Fibroblast of skin of back (primary cell): ENCODE data around the gene SEMA5B.
A peak's percentile ranks its signal among the peaks of the same experiment; 100 is the strongest.

Experiments
- DNase-seq: peaks from one replicate; pipeline ENCODE4 v3.0.0-alpha.2; 2013

Gene SEMA5B

GRCh38 chr3:122942239-122942638 is 85.3 kb downstream of the SEMA5B start:
- DNase-seq = no peak

DNA sequence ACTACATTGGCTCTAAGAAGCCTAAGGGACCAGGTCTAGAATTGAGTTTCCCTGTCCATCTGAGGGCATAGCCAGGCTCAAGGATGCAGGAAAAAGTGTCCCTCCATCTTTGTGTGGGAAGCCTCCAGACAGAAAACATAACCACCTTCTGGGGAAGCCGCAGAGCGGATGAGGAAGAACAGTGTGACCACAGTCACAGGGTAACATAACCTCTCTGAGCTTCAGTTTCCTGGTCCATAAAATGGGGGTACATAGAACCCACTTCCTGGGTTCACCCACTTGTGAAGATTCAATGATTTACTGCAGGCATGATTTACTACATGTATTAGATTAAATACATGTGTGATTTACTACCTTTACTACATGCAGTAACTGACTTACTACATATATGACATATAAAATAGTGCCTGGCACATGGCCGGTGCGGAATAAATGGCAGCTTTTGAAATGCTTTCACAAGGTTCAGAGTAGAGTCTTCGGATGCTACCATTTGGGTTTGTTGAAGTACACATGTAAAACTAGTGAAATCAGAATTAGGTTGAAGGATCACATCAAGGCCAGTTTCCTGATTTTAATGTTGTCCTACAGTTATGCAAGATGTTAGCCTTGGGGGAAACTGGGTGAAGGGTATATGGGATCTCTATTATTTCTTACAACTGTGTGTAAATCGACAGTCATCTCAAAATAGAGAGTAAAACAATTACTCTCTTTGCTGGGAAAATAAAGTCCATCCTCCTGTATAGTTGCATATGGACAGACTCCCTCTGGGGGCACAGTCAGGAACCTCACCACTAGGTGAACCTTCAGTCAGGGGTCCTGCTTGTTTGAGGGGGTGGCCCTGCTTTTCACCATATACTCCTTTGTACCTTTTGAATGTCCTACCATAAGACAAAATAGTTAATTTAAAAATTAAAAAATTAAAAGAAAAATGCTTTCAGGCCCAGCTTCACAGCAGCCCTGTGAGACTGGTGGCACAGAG is 86.0 kb downstream of the SEMA5B start:
- DNase-seq = no peak

- DNase-seq = peak; percentile 26
Observed at GRCh38 chr3:122940628-122941086, 86.9 kb downstream of the SEMA5B start.

GRCh38 chr3:122938783-122939425 is 88.7 kb downstream of the SEMA5B start:
- no peak for DNase-seq

DNA sequence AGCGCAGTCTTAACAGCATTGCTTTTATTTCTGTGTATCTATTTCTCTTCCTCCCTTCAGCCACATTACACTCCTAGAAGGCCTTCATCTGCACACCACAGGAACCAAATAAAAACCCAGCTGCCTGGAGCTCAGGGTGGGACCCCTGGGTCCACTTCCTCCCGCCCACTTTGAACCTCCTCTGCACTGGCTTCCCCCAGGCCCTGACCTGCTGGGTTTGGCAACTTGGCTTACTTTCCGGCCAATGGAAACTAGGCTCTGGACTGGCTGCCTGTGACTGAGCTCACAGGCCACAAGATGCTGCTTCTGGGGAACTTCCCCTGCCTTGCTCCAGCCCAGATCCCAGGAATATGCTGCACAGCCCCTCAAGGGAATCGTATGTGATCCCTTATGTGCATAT is 89.8 kb downstream of the SEMA5B start:
- no peak for DNase-seq

- no peak for DNase-seq
Observed at GRCh38 chr3:122936986-122937385, 90.6 kb downstream of the SEMA5B start.

- DNase-seq = no peak
Observed at GRCh38 chr3:122936335-122936734, 91.2 kb downstream of the SEMA5B start.

GRCh38 chr3:122934251-122934650 is 93.3 kb downstream of the SEMA5B start:
- DNase-seq = no peak

DNA sequence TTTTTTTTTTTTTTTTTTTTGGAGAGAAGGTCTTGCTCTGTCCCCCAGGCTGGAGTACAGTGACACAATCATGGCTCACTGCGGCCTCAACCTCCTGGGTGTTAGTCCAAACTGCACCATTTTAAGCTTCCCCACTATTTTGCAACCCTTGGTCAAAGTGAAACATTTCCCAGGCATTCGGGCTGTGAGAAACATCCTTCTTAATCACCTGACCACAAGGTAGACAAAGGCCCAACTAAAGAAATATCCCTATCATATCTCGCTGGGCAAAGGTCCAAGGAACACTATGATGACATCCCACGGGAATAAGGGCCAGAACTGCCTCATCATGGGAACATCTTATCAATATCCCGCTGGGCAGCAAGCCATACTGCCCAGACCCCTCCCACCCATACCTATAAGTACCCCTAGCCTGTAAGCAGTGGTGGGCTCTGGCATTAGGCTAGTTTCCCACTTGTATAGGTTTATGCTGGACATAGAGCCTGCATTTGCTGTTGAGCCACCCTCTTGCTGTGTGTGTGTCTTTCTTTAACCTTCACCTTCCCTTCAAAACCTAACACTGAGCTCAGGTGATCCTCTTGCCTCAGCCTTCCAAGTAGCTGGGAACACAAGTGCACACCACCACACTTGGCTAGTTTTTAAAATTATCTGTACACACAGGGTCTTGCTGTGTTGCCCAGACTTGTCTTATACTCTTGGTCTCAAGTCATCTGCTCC is 95.2 kb downstream of the SEMA5B start:
- DNase-seq = no peak

DNA sequence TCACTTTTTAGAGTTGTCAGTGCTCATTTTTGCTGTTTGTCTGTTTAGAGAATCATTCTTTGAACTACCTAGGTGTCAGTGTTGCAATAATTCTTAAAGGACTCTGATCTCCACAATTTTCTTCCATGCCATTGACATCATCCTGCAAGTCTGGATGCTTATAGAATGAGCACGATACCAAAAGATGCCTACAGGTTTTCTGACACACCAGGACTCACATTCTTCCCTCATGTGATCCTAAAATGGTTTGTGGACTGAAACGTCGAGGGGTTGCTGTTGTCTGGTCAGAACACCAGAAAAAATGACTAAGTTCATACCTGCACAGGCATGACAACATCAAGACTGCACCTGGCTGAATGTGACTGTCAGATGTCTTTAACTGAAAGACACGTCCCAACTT is 95.9 kb downstream of the SEMA5B start:
- no peak for DNase-seq

DNA sequence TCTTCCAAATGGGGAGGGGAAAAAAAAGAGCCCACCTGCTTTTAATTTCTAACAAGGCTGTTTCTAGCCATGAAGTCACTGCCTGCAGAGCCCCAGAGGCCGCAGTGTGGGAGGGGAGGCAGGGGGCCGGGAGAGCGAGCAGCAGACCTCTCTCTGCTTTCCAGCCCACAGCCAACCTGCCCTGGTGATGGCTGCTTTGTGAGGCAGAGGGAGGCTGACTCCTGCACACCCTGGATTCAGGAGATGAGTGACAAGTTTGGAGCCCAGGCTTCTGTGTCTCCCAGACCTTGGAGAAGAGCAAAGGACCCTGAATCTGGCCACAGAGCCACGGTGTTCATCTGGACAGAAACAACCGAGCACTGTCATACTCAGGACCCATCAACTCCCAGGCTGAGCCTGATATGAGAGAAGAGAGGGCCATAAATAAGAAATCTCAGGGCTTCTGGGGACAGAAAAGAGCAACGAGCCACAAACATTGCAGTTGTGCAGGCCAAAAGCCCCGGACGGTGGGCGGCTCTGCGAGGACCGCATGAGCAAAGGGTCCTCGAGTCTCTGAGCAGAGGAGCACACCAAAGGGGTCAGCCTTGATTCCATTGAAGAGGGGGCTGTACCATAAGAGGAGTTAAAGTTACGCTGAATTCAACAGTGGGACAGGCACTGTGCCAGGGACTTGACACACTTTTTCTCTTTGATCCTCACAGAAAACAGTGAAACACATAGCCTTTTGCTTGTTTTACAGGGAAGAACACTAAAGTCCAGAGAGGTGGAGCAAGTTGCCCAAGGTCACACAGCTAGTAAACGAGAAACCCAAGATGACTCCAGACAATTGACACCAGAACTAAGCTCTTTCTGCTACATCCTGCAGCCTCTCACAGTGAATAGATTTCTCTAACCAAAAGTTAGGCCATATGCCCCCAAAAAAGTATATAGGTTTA is 97.2 kb downstream of the SEMA5B start:
- DNase-seq = no peak

DNA sequence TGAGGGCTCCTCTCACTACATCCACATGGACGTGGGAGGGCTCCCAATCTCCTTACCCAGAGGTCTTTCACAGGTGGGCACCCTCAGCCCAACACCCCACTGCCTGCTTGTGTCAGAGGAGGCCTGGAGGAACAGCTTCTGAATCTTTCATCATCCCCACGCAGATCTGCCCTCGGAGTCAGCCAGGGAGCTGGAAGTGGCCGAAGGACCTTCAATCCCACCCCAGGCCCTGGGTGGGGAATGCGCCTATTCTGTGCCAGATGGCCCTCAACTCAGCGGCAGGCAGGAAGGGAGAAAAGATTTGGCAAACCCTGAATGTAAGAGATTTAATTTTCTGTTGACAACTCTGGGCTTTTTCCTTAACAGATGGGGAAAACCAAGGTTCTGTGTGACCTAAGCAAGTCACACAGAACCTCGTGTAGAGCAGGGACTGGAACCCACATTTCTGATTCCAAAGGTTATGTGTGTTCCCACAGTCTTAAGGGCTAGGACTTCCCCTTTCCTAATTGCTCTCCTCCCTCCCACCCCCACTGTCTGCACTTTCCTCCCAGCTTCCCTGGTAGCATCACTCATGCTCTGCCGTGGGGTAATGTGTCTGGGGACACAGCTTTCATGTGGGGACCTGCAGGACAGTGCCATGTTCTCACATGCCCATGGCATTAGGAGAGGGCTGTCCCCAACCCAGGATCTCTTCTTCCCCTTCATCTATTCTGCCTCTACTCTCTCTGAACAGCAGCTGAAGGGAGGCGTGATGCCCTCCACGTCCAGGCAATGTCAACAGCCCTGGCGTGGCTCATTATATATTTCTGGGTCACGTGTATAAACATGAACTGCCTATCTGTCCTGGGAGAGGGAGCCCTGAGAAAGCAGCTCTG is 98.1 kb downstream of the SEMA5B start:
- DNase-seq = no peak

- DNase-seq = no peak
Observed at GRCh38 chr3:122928396-122929187, 99.0 kb downstream of the SEMA5B start.

DNA sequence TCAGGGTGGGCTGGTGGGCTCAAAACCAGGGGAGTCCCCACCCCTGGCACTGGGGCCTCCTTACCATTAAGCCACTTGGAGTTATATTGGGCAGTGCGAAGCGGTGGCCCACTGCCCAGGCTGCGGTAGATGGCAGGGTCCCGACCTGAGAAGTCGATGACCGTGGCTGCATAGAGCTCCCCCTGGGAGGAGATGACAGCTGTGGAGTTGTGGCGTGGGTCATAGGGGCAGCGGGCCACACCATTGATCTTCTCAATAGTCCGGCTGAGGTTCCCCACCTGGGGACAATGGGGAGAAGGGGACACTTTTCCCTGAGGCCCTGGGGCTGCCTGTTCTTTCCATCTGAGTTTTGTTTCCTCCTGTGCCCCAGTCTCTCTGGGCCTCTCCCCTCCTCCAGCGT is 99.8 kb downstream of the SEMA5B start:
- no peak for DNase-seq

GRCh38 chr3:122926811-122927210 is 100.8 kb downstream of the SEMA5B start:
- DNase-seq = no peak

- no peak for DNase-seq
Observed at GRCh38 chr3:122926322-122926721, 101.2 kb downstream of the SEMA5B start.

GRCh38 chr3:122925756-122926155 is 101.8 kb downstream of the SEMA5B start:
- DNase-seq = no peak

GRCh38 chr3:122924056-122924455 is 103.5 kb downstream of the SEMA5B start:
- no peak for DNase-seq

GRCh38 chr3:122923611-122924010 is 104.0 kb downstream of the SEMA5B start:
- no peak for DNase-seq
